ENCODE data around the gene ZNF207. TPM values are rescaled to one million over a fixed set of nuclear protein-coding genes. Genes with fewer than 3 reads are reported as not detected.

The ZNF207 gene
- total RNA-seq: 100 to 1,000 TPM; 134 to 321 TPM
- 100 to 1,000 TPM in 1 of 2 donors, 10 to 100 TPM in 1; 51.3 to 103 TPM for polyA plus RNA-seq
- long read RNA-seq, donor 1, full-length matches to known transcripts: 55 of 152 reads
- long read RNA-seq, donor 1, partial matches to known transcripts: 97 of 152 reads
- long read RNA-seq, donor 1, other reads (novel, unspliced or antisense): 0 of 152 reads
- long read RNA-seq, donor 2, full-length matches to known transcripts: 13 of 40 reads
- long read RNA-seq, donor 2, partial matches to known transcripts: 27 of 40 reads
- long read RNA-seq, donor 2, other reads (novel, unspliced or antisense): 0 of 40 reads
- long read RNA-seq, donor 3, full-length matches to known transcripts: 33 of 104 reads
- long read RNA-seq, donor 3, partial matches to known transcripts: 71 of 104 reads
- long read RNA-seq, donor 3, other reads (novel, unspliced or antisense): 0 of 104 reads
- long read RNA-seq, donor 4, full-length matches to known transcripts: 17 of 63 reads
- long read RNA-seq, donor 4, partial matches to known transcripts: 46 of 63 reads
- long read RNA-seq, donor 4, other reads (novel, unspliced or antisense): 0 of 63 reads
- long read RNA-seq, donor 5, full-length matches to known transcripts: 62 of 166 reads
- long read RNA-seq, donor 5, partial matches to known transcripts: 104 of 166 reads
- long read RNA-seq, donor 5, other reads (novel, unspliced or antisense): 0 of 166 reads

DNA sequence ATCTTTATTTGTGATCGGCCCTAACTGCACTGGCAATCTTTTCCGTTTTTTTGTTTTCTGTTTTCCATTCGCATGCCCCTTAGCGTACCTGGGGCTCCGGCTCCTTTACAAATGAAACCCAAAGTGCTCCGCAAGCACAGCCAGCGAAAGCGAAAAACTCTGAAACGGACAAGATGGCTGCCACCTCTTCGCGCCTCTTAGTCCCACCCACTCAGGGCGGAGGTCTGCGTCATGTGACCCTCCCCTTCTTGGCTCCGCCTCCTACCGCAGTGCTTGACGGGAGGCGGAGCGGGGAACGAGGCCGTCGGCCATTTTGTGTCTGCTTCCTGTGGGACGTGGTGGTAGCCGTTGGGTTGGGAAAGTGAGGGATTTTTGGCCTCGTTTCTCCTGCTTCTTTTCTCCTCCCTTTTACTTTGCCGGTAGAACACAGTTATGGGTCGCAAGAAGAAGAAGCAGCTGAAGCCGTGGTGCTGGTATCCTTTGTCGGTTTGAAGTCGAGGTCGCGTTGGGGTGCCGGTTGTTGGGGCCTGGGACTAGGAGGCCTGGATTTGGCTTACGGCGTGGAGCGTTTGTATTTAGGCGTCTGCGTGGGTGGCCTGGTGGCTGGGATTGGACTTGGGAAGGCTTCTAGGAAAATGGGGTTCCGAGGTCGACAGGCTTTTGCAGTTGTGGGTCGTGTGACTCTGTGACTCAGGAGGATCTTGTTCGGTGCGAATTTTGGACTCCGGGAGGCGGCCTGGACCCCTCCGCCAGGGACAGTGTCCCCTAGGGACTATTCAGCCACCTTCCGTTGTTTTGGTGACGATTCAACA, at the start of gene ZNF207:
ZNF207 (plus strand) TSS at position 304 of the 812 bp plus-strand sequence; CDS start at position 433, 129 bp downstream.
- no peaks in the 10 kb centered on the region for H3K27me3 ChIP-seq (ENCODE audit: control insufficient read depth in 3 of 3, insufficient read depth in 3 of 3, low read length in 2 of 3)
- ATAC-seq (ENCODE audit: insufficient read depth, low FRiP score) (peak; percentile 96), DNase-seq (peak; percentile 97 to 99 (median 98))
- H3K9ac ChIP-seq (ENCODE audit: insufficient read depth in 1 of 2, low read length in 2 of 2): peak within 1 kb of the TSS; percentile 99 to 100
- 0% methylated on average over 45 to 47 of the region's 47 CpGs for WGBS, 2 donors
- peaks cover 4 to 25% (median 8%) of the 10 kb centered on the region in 5 donors for H3K4me1 ChIP-seq (ENCODE audit: control insufficient read depth in 5 of 5, insufficient read depth in 5 of 5, low read length in 5 of 5)
- TF ChIP-seq, protein P1, sequence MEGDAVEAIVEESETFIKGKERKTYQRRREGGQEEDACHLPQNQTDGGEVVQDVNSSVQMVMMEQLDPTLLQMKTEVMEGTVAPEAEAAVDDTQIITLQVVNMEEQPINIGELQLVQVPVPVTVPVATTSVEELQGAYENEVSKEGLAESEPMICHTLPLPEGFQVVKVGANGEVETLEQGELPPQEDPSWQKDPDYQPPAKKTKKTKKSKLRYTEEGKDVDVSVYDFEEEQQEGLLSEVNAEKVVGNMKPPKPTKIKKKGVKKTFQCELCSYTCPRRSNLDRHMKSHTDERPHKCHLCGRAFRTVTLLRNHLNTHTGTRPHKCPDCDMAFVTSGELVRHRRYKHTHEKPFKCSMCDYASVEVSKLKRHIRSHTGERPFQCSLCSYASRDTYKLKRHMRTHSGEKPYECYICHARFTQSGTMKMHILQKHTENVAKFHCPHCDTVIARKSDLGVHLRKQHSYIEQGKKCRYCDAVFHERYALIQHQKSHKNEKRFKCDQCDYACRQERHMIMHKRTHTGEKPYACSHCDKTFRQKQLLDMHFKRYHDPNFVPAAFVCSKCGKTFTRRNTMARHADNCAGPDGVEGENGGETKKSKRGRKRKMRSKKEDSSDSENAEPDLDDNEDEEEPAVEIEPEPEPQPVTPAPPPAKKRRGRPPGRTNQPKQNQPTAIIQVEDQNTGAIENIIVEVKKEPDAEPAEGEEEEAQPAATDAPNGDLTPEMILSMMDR (IDR thresholded peaks at IDR 0.05; ENCODE audit: control extremely low read depth, extremely low read depth): no peak
- peak within 1 kb of the TSS; percentile 91 for H3K4me3 ChIP-seq
- peaks cover 5 to 18% (median 9%) of the 10 kb centered on the region in 4 donors for H3K36me3 ChIP-seq (ENCODE audit: control insufficient read depth in 4 of 4, insufficient read depth in 4 of 4, low read length in 4 of 4)
- peak within 1 kb of the TSS; percentile 96 to 97 for H3K27ac ChIP-seq (ENCODE audit: low read depth in 1 of 2, low read length in 1 of 2)
- no peaks in the 10 kb centered on the region for H3K9me3 ChIP-seq (ENCODE audit: control insufficient read depth in 4 of 4, insufficient read depth in 3 of 4, low read length in 3 of 4)

DNA sequence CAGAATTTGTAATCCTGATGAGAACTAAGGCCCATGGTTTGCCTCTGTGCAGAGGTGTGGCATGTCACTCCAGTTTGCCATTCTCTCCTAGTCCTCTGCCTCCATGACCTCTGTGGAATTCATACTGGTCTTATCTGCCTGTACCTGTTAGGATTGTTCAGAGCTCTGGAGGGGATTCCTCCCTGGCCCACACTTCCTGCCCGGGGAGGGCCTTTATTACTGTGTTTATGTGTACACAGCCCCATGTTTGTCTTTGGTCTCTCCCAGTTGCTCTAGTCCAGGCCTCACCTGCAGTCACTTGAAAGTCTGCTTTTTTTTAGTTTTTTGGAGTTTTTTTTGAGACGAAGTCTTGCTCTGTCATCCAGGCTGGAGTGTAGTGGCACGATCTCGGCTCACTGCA, 47.9 kb upstream of the ZNF207 start:
- H3K4me3 ChIP-seq: no peak overlapping the region
- DNase-seq (no peak), ATAC-seq (ENCODE audit: insufficient read depth, low FRiP score) (no peak)
- no peaks in the 10 kb centered on the region for H3K27me3 ChIP-seq (ENCODE audit: control insufficient read depth in 3 of 3, insufficient read depth in 3 of 3, low read length in 2 of 3)
- H3K4me1 ChIP-seq (ENCODE audit: control insufficient read depth in 5 of 5, insufficient read depth in 5 of 5, low read length in 5 of 5): peaks cover 0 to 4% (median 0%) of the 10 kb centered on the region in 5 donors
- H3K36me3 ChIP-seq (ENCODE audit: control insufficient read depth in 4 of 4, insufficient read depth in 4 of 4, low read length in 4 of 4): no peaks in the 10 kb centered on the region
- no peak overlapping the region for H3K9ac ChIP-seq (ENCODE audit: insufficient read depth in 1 of 2, low read length in 2 of 2)
- H3K9me3 ChIP-seq (ENCODE audit: control insufficient read depth in 4 of 4, insufficient read depth in 3 of 4, low read length in 3 of 4): no peaks in the 10 kb centered on the region
- TF ChIP-seq, protein P1 (IDR thresholded peaks at IDR 0.05; ENCODE audit: control extremely low read depth, extremely low read depth): no peak
- H3K27ac ChIP-seq (ENCODE audit: low read depth in 1 of 2, low read length in 1 of 2): no peak overlapping the region
- 70 to 88% methylated on average over 4 of the region's 4 CpGs for WGBS, 2 donors

DNA sequence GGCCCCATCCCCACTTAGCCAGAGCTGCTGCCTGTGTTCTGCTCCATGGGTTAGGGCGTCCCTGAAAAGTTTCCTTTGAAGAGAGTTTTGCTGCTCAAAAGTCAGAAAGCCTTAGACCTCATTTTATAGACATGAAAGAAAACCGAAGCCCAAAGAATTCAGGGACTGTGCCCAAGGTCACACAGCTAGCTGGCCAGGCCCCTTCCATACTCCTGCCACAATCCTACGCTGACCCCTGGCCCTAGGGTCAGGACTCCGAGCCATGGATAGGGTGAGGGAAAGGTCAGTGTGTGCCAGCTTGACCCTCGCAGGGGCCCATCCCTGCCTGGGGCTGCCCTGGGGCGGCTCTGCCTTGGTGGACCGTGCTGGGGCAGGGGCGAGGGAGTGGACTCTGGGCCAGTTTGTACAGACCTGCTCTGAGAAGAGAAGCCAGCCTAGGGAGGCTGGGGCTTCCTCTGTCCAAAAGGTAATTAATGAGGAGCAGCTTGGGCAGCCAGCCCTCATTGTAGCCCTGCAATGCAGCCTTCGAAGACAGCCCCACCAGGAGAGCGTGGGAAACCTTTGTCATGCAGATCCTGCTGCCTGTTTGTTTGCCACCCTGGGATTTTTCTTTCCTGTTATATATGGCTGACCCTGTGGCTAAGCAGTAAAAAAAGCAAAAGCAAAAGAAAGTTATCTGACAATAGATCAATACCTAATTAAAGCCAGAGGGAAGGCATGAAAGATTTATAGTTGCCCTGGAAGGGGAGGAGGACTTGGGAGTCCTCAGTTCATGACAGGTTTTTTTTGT, 46.9 kb upstream of the ZNF207 start:
- Histone ChIP-seq H3K36me3 (ENCODE audit: control insufficient read depth in 4 of 4, insufficient read depth in 4 of 4, low read length in 4 of 4) (no peaks in the 10 kb centered on the region), H3K4me3 (no peak overlapping the region), H3K4me1 (ENCODE audit: control insufficient read depth in 5 of 5, insufficient read depth in 5 of 5, low read length in 5 of 5) (peaks cover 0 to 4% (median 0%) of the 10 kb centered on the region in 5 donors), H3K9me3 (ENCODE audit: control insufficient read depth in 4 of 4, insufficient read depth in 3 of 4, low read length in 3 of 4) (no peaks in the 10 kb centered on the region), H3K27ac (ENCODE audit: low read depth in 1 of 2, low read length in 1 of 2) (no peak overlapping the region), H3K27me3 (ENCODE audit: control insufficient read depth in 3 of 3, insufficient read depth in 3 of 3, low read length in 2 of 3) (no peaks in the 10 kb centered on the region), H3K9ac (ENCODE audit: insufficient read depth in 1 of 2, low read length in 2 of 2) (no peak overlapping the region)
- no peak for ATAC-seq (ENCODE audit: insufficient read depth, low FRiP score)
- TF ChIP-seq, protein P1 (IDR thresholded peaks at IDR 0.05; ENCODE audit: control extremely low read depth, extremely low read depth): no peak
- 88 to 93% methylated on average over 10 of the region's 10 CpGs for WGBS, 2 donors
- no peak for DNase-seq

Data from lung (tissue), 16 donors.